ENCODE measurements around the gene U2SURP.

U2SURP gene

GRCh38 chr3:142998439-142998838 is 2.9 kb upstream of the U2SURP start:
- no peak for TF ChIP-seq CTCF (IDR thresholded peaks at IDR 0.05; ENCODE audit: insufficient read depth, low read depth, low read length, missing control alignments)
- no peak overlapping the region for H3K4me3 ChIP-seq (ENCODE audit: low read depth, low read length)
- DNase-seq (ENCODE audit: low read depth), result no peak

DNA sequence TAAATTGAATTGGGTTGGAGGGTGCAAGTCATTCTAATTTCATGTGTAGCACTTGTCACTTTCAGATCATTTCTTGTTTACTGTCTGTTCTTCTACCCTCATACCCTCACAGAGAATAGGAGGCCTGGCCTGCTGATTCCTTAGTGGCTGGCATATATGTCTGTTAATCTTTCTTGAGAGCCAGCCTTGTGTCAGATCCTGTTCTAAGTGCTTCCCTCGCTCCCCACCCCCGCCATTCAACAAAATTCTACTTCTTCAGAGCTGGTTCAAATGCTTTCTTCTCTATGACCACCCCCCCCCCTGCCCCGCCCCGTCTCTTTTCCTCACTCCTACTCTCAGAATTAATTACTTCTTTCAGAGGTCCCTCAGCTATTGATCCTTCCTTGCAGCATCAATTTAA is 1.5 kb upstream of the U2SURP start:
- H3K4me3 ChIP-seq (ENCODE audit: low read depth, low read length), result no peak overlapping the region
- TF ChIP-seq CTCF (IDR thresholded peaks at IDR 0.05; ENCODE audit: insufficient read depth, low read depth, low read length, missing control alignments), result no peak
- no peak for DNase-seq (ENCODE audit: low read depth)

- TF ChIP-seq CTCF (IDR thresholded peaks at IDR 0.05; ENCODE audit: insufficient read depth, low read depth, low read length, missing control alignments), result no peak
- no peak for DNase-seq (ENCODE audit: low read depth)
- peak overlapping the region; percentile 82 for H3K4me3 ChIP-seq (ENCODE audit: low read depth, low read length)
Measured at GRCh38 chr3:143000528-143000927, 842 bp upstream of the U2SURP start.

- H3K4me3 ChIP-seq (ENCODE audit: low read depth, low read length), result peak overlapping the region; percentile 82
- DNase-seq (ENCODE audit: low read depth), result peak; percentile 89
- TF ChIP-seq CTCF (IDR thresholded peaks at IDR 0.05; ENCODE audit: insufficient read depth, low read depth, low read length, missing control alignments), result no peak
Measured at GRCh38 chr3:143001034-143001368, 369 bp upstream of the U2SURP start.

- DNase-seq (ENCODE audit: low read depth), result peak; percentile 47
- TF ChIP-seq CTCF (IDR thresholded peaks at IDR 0.05; ENCODE audit: insufficient read depth, low read depth, low read length, missing control alignments), result no peak
- H3K4me3 ChIP-seq (ENCODE audit: low read depth, low read length), result peak overlapping the region; percentile 82
Measured at GRCh38 chr3:143002083-143002712, 828 bp downstream of the U2SURP start.

- no peak for TF ChIP-seq CTCF (IDR thresholded peaks at IDR 0.05; ENCODE audit: insufficient read depth, low read depth, low read length, missing control alignments)
- no peak for DNase-seq (ENCODE audit: low read depth)
- H3K4me3 ChIP-seq (ENCODE audit: low read depth, low read length), result peak overlapping the region; percentile 82
Measured at GRCh38 chr3:143002727-143003126, 1.4 kb downstream of the U2SURP start.

DNA sequence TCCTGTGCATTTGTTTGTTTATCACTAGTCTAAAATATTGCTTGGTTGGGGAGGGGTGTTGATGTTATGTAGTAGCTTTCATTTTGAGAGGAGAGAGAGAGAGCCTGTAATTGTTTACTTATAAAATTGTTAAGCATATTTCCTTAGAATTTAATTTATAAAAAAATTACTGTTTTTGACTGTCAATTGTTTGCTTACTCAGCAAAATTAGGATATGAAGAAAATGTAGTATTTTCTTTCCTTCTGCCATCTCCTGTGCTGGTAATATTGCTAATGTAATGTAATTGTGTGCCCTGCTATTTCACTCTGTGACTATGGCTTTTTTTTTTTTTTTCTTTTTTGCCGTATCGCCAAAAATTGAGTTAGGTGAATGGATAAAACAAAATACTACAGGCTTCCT is 3.5 kb downstream of the U2SURP start:
- DNase-seq (ENCODE audit: low read depth), result no peak
- TF ChIP-seq CTCF (IDR thresholded peaks at IDR 0.05; ENCODE audit: insufficient read depth, low read depth, low read length, missing control alignments), result no peak
- no peak overlapping the region for H3K4me3 ChIP-seq (ENCODE audit: low read depth, low read length)
